Activated CD4-positive, alpha-beta memory T cell treated with anti-CD3 and anti-CD28 coated beads, Interleukin-2, amount 10 ng/mL, durations not matched to agents 7 days and 5 days (primary cell): ENCODE results near the gene HSD3B7. TPM values are rescaled to one million over a fixed set of nuclear protein-coding genes. Genes with fewer than 3 reads are reported as not detected.
A peak's percentile ranks its signal among the peaks of the same experiment; 100 is the strongest.

Experiments
- CTCF ChIA-PET: fragments of 350-600 bp; sonication (Branson Sonifier 250); formaldehyde crosslinking; loops from one replicate; lab custom pipeline; 2021; ENCODE audit warnings: antibody characterized with exemption, inconsistent platforms; lab: Charles Lee
- POLR2A ChIA-PET: fragments of 350-600 bp; sonication (Branson Sonifier 250); formaldehyde crosslinking; loops from one replicate; lab custom pipeline; 2021; ENCODE audit warnings: antibody characterized with exemption; lab: Charles Lee
- DNase-seq: peaks from one replicate; pipeline ENCODE4 v3.0.0-alpha.2; 2020
- H3K27ac Mint-ChIP-seq: one replicate; pipeline ENCODE4 v1.8.0; 2021; ENCODE audit warnings: mild to moderate bottlenecking, mixed read lengths
- H3K27me3 Mint-ChIP-seq: one replicate; pipeline ENCODE4 v1.8.0; 2021; ENCODE audit warnings: mixed read lengths
- H3K36me3 Mint-ChIP-seq: one replicate; pipeline ENCODE4 v1.8.0; 2021; ENCODE audit warnings: low read depth, mixed read lengths
- H3K4me1 Mint-ChIP-seq: one replicate; pipeline ENCODE4 v1.8.0; 2021; ENCODE audit warnings: mixed read lengths
- H3K4me3 Mint-ChIP-seq: one replicate; pipeline ENCODE4 v1.8.0; 2021; ENCODE audit warnings: mild to moderate bottlenecking, mixed read lengths
- H3K9me3 Mint-ChIP-seq: one replicate; pipeline ENCODE4 v1.8.0; 2021; ENCODE audit warnings: mixed read lengths
- total RNA-seq, 2 experiments: library from RNA; stranded (reverse); gene quantifications; one replicate each; pipeline ENCODE4 v1.2.3, GENCODE V29; 2021

Gene HSD3B7
- total RNA-seq, 2 experiments from 2014 or later = 7.1 to 7.5 TPM

DNA sequence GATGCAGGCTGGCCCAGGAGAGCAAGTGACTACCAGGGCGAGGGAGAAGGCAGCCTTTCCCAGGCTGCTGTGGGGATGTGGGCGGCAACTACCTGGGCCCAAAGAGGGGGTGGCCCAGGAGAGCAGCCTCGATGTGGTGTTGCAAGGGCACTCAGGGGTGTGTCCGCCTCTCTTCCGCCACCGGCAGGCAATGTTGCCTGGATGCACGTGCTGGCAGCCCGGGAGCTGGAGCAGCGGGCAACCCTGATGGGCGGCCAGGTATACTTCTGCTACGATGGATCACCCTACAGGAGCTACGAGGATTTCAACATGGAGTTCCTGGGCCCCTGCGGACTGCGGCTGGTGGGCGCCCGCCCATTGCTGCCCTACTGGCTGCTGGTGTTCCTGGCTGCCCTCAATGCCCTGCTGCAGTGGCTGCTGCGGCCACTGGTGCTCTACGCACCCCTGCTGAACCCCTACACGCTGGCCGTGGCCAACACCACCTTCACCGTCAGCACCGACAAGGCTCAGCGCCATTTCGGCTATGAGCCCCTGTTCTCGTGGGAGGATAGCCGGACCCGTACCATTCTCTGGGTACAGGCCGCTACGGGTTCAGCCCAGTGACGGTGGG, 2.7 kb downstream of the HSD3B7 start:
- H3K27ac Mint-ChIP-seq = no peak overlapping the region
- H3K4me1 Mint-ChIP-seq = peaks cover 24% of the 10 kb centered on the region
- no peak for DNase-seq
- no peaks in the 10 kb centered on the region for H3K9me3 Mint-ChIP-seq
- H3K36me3 Mint-ChIP-seq = peaks cover 10% of the 10 kb centered on the region
- H3K4me3 Mint-ChIP-seq = no peak overlapping the region
- CTCF ChIA-PET = interaction anchor here (0.8 kb wide), 1 partner anchor 34 kb away, joined by 3 read pairs; no protein-coding TSS in a partner anchor
- POLR2A ChIA-PET = interaction anchor here (0.8 kb wide), 1 partner anchor 11 kb away, joined by 3 read pairs; no protein-coding TSS in a partner anchor
- no peaks in the 10 kb centered on the region for H3K27me3 Mint-ChIP-seq

DNA sequence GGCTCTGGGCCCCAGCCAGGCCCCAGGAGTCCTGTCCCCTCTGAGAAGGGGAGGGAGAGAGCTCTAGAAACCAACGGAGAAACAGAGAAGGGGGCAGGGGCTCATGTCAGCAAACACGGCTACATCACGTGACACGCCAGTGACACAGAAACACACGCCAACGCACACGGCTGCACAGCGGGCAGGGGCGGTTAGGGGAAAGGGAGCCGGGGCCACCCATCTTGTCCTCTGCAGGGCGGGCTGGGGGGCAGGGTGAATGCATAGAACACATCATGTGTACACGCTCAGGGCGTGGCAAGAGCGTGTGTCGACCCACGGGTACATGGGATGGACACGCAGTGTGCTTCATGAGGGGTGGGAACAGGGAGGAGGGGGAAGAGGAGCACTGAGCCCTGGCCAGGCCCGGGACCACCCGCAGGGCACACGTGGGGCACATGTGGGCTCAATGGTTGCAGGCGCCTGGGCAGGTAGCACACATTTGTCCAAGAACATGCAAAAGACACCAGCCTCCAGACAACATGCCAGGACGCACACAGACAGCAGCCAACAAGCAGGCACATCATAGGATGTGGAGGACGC, 4.6 kb downstream of the HSD3B7 start:
- Mint-ChIP-seq H3K4me3 (no peak overlapping the region), H3K9me3 (no peaks in the 10 kb centered on the region), H3K36me3 (peaks cover 4% of the 10 kb centered on the region), H3K4me1 (peaks cover 39% of the 10 kb centered on the region), H3K27me3 (no peaks in the 10 kb centered on the region), H3K27ac (no peak overlapping the region)
- POLR2A ChIA-PET = no interaction called here
- DNase-seq = no peak
- CTCF ChIA-PET = no interaction called here

DNA sequence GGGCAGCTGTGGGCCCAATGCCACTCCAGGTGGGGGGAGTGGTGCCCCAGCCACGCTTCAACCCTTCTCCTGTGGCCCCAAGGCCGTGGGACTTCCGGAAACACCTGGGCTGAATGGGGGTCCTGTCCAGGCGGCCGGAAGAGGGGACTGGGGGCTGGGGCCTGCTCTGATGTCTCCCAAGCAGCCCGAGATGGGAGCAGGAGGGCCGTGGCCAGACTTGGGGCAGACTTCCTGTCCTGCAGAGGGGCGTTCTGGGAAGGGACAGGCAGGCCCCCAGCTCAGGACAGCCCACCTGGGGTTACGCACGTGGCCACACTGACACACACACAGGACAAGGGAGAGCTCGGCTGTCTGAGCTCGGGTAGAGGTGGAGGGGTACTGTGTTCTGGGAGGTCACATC, 5.1 kb downstream of the HSD3B7 start:
- Mint-ChIP-seq H3K36me3 (peaks cover 4% of the 10 kb centered on the region), H3K27me3 (no peaks in the 10 kb centered on the region), H3K4me1 (peaks cover 41% of the 10 kb centered on the region), H3K9me3 (no peaks in the 10 kb centered on the region), H3K4me3 (no peak overlapping the region), H3K27ac (no peak overlapping the region)
- no peak for DNase-seq
- ChIA-PET CTCF (no interaction called here), POLR2A (no interaction called here)

DNA sequence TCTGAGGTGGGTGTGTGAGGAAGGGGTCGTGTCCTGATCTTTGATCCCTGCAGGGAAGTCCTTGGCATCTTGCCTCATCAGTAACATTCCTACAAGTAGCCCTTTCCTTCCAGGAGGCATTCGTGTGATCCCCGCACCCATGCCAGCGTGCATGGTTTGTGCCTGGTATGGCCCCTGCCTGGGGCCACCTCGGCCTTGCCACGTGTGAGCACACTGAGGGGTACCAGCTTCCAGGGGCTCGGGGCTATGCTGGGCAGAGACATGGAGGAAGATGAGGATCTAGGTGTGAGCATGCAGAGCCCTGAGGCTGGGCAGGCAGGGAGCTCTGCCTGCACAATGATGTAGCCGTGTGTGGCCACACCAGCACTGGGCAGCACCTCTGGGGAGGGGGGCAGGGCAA, 6.0 kb downstream of the HSD3B7 start:
- H3K27ac Mint-ChIP-seq = peak overlapping the region; percentile 26
- no peaks in the 10 kb centered on the region for H3K9me3 Mint-ChIP-seq
- H3K36me3 Mint-ChIP-seq = peaks cover 4% of the 10 kb centered on the region
- DNase-seq = no peak
- ChIA-PET CTCF (interaction anchor here (1.2 kb wide), 1 partner anchor 151 kb away, joined by 4 read pairs; no protein-coding TSS in a partner anchor), POLR2A (interaction anchor here (0.9 kb wide), 1 partner anchor 81 kb away, joined by 3 read pairs; no protein-coding TSS in a partner anchor)
- no peak overlapping the region for H3K4me3 Mint-ChIP-seq
- H3K4me1 Mint-ChIP-seq = peaks cover 39% of the 10 kb centered on the region
- H3K27me3 Mint-ChIP-seq = no peaks in the 10 kb centered on the region

DNA sequence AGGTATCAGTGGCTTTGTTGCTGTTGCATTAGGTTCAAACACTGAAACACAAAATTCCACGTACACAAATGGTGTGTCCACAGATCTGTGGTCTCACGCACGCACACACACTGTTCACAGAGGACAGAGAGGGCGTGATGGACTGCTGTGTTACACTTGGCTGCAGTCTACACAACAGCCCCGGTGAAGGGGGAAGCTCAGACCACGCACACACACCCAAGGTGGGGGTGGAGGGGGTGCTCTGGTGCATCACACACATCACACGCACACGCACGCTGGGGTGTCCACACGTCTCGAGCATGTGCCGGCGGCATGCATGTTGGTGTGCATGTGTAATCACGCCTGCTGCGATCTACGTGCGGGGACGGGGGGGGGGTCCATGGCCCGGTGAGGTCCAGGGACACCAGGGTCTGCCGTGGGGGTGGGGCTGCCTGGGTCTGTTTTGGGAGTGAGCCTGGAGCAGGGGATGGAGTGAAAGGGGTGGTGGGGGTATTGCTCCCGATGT, 7.3 kb downstream of the HSD3B7 start:
- no peak for DNase-seq
- Mint-ChIP-seq H3K4me1 (peaks cover 43% of the 10 kb centered on the region), H3K27me3 (peaks cover 3% of the 10 kb centered on the region), H3K9me3 (no peaks in the 10 kb centered on the region), H3K4me3 (no peak overlapping the region), H3K27ac (no peak overlapping the region), H3K36me3 (no peaks in the 10 kb centered on the region)
- CTCF ChIA-PET = interaction anchor here (1.2 kb wide), 1 partner anchor 150 kb away, joined by 4 read pairs; no protein-coding TSS in a partner anchor
- POLR2A ChIA-PET = no interaction called here

DNA sequence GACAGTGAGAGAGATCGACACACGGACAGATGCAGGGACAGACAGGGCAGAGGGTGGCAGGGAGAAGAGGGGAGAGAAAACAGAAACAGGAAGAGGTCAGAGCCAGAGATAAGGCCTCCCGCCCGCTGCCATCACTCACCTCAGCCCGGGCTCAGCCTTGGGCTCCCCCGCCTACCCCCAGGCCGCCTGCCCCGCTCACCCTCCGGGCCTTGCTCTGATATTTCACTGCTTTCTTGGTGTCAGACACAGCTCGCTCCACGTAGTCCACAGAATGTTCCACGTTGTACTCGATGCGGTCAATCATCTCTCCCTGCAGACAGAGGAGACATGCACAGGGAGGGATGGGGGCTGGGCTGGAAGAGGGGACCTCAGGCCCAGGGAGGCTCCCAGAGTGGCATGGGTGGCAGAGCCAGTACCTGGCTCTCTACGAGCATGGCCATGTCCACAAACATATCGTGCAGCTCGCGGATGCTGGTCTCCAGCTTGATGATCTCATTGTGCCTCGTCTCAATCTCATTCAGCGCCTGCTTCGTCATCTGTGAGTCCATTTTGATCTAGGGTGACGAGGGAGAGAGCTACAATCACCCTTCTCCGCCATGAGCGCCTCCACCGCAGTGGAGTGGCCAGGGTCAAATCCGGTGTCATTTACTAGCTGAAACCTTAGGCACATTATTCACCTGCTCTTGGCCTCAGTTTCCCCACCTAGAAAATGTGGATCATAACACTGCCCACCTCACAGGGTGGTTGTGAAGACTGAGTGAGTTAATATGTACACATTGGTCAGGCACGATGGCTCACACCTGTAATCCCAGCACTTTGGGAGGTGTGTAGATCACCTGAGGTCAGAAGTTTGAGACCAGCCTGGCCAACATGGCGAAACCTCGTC, 8.2 kb downstream of the HSD3B7 start:
- POLR2A ChIA-PET = interaction anchor here (1.1 kb wide), 1 partner anchor 187 kb away, joined by 5 read pairs; the partner anchor contains the start of gene FUS
- peaks cover 5% of the 10 kb centered on the region for H3K27me3 Mint-ChIP-seq

DNA sequence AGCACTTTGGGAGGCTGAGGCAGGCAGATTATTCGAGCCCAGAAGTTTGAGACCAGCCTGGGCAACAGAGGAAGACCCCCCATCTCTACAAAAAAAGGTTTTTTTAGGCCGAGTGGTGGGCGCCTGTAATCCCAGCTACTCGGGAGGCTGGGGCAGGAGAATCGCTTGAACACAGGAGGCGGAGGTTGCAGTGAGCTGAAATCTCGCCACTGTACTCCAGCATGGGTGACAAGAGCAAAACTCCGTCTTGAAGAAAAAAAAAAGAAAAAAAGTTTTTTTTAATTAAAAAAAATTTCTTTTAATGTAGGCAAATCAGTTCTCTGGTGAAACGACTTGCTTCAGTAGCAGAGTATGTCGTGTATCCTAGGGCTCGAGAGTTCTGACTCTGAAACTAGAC, 10.9 kb downstream of the HSD3B7 start:
- no peak for DNase-seq
- H3K36me3 Mint-ChIP-seq = no peaks in the 10 kb centered on the region
- ChIA-PET CTCF (interaction anchor here (1.1 to 3.2 kb wide), 4 partner anchors 10 to 464 kb away, joined by 3 to 18 read pairs (median 6); partner anchors contain the start of genes ARMC5 and HSD3B7), POLR2A (interaction anchor here (0.6 to 1.8 kb wide), 4 partner anchors 11 to 464 kb away, joined by 3 to 11 read pairs (median 5); partner anchors contain the start of genes ARMC5, HSD3B7, ZNF646 and ZNF668)
- no peak overlapping the region for H3K27ac Mint-ChIP-seq
- peaks cover 43% of the 10 kb centered on the region for H3K4me1 Mint-ChIP-seq
- no peaks in the 10 kb centered on the region for H3K9me3 Mint-ChIP-seq
- H3K27me3 Mint-ChIP-seq = peaks cover 11% of the 10 kb centered on the region
- H3K4me3 Mint-ChIP-seq = peak overlapping the region; percentile 62

More for the DNA sequence above, 8.2 kb downstream of the HSD3B7 start:
- no peaks in the 10 kb centered on the region for H3K36me3 Mint-ChIP-seq
- no peak overlapping the region for H3K27ac Mint-ChIP-seq
- H3K9me3 Mint-ChIP-seq = no peaks in the 10 kb centered on the region
- H3K4me3 Mint-ChIP-seq = no peak overlapping the region
- no peak for DNase-seq
- peaks cover 43% of the 10 kb centered on the region for H3K4me1 Mint-ChIP-seq
- CTCF ChIA-PET = interaction anchor here (1.5 to 3.2 kb wide), 2 partner anchors 8 to 34 kb away, joined by 3 to 18 read pairs; partner anchors contain the start of gene HSD3B7

DNA sequence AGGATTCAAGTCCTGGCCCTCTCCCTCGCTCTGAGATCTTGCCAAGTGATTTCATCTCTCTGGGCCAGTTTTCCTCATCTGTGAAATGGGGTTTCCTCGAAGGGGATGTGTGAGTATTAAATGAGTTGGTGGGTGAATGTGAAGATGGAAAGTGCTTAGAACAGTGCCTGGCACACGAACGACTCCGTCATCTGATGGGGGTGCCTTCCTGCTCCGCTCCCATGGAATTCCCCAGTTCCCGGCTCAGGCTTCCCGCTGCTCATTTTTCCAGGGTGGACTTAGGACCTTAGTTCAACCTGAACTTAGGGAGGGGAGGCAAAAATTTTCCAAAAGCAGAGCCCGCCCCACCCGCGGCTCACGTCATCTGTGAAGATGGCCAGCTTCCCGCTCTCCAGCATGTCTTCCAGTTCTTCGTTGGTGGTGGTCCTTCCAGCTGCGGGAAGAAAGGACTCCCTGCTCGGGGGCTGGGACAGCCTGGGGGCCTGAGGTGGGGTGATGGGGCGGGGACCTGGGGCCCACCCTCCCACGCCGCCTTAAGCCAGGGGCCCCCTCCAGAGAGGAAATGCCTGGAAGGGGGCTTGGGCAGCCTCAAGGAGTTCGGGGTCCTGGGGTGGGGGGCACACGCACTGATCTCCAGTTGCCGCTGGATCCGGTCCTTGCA, 11.4 kb downstream of the HSD3B7 start:
- POLR2A ChIA-PET = interaction anchor here (0.6 to 1.8 kb wide), 7 partner anchors 10 to 463 kb away, joined by 3 to 11 read pairs (median 4); partner anchors contain the start of genes ARMC5, HSD3B7, KAT8 and ZNF646
- Mint-ChIP-seq H3K27ac (peak overlapping the region; percentile 78), H3K4me1 (peaks cover 38% of the 10 kb centered on the region), H3K36me3 (no peaks in the 10 kb centered on the region), H3K4me3 (peak overlapping the region; percentile 84), H3K9me3 (no peaks in the 10 kb centered on the region), H3K27me3 (peaks cover 11% of the 10 kb centered on the region)
- no peak for DNase-seq
- CTCF ChIA-PET = interaction anchor here (1.1 to 3.2 kb wide), 4 partner anchors 11 to 463 kb away, joined by 3 to 18 read pairs (median 6); partner anchors contain the start of genes ARMC5 and HSD3B7

DNA sequence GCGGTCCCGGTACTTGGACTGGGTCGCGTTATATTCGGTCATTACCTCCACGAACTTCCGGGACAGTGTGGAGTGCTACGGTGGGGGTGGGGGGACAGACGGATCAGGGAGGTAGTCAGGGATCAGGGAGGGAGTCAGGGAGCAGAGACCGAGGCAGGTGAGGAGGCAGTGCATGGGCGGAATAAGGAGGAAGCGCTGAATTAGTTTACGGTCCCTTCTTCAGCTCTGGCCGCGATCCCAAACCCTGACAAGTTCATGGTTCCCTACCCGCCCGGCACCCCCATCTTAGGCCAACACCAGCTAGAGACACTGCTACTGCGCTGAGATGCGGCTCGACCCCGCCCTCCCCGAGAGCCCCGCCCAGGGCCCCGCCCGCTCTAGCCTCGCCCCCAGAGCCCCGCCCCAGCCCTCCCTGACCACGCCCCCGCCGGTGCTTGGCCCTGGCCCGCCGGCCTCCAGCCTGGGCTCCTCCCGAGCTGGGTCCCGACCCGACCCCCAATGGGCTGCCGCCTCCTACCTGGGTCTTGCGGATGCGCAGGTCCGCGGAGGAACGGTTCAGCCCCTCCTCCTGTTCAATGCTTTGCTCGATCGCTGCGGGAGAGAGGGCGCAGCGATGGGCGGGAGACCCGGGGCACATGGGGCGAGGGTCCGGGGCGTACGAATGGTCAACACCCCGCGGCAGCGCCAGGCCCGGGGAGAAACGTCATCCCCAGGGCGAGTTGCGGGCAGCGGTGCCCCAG, 12.1 kb downstream of the HSD3B7 start:
- CTCF ChIA-PET = interaction anchor here (0.8 to 2.6 kb wide), 4 partner anchors 35 to 145 kb away, joined by 3 to 7 read pairs (median 4); no protein-coding TSS in a partner anchor
- no peaks in the 10 kb centered on the region for H3K36me3 Mint-ChIP-seq
- peak overlapping the region; percentile 78 for H3K27ac Mint-ChIP-seq
- no peaks in the 10 kb centered on the region for H3K9me3 Mint-ChIP-seq
- peaks cover 37% of the 10 kb centered on the region for H3K4me1 Mint-ChIP-seq
- peak overlapping the region; percentile 84 for H3K4me3 Mint-ChIP-seq
- DNase-seq = peak; percentile 88
- POLR2A ChIA-PET = interaction anchor here (1.2 to 1.8 kb wide), 6 partner anchors 10 to 462 kb away, joined by 3 to 11 read pairs (median 4); partner anchors contain the start of genes ARMC5, HSD3B7, KAT8 and ZNF646
- H3K27me3 Mint-ChIP-seq = peaks cover 12% of the 10 kb centered on the region

DNA sequence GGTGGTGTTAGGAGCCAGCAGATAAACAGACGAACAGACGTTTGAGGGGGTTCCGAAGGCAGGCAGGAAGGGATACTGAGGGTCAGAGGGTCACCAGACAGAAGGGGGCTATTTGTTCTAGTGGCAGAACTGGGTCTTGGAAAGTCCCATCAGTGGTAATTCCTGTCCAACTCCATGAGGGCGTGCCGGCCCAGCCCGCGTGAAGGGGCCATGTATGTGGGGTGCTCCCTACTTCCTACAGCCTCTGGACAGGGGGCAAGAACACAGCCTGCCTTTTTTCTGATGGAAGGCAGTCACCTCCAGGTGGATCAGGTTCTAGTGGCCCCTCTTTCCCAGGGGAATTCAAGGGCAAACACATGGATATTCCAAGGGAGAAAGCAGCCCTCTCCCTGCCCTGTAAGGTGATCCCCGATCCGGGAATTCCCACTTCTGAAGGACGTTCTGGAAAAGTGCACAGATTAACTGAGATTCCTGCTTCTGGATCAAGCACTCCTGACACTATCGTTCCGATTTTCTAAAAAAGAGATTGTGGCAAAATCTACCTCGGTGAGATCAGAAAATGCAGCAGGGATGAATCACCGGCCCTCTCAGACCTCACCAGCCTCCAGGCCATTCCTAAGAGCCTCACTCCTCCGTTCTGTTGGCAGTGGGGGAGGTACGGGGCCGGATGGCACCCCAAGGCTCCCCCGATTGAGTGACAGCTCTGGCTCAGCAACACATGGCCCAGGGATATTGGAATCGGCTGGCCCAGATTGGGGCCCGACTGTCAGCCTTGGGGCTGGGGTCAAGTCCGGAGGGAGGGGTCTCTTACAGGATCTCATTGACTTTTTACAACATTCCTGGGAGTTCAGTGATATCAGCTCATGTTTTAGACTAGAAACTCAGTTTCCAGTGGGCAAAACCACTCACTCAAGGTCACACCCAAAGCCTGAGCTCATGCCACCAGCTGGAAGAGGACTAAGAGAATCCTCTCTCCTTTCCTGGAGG, 13.0 kb downstream of the HSD3B7 start:
- no peak overlapping the region for H3K27ac Mint-ChIP-seq
- DNase-seq = no peak
- no peaks in the 10 kb centered on the region for H3K9me3 Mint-ChIP-seq
- H3K4me3 Mint-ChIP-seq = peak overlapping the region; percentile 37
- POLR2A ChIA-PET = interaction anchor here (0.7 to 2.2 kb wide), 14 partner anchors 9 to 182 kb away, joined by 3 to 11 read pairs (median 3); partner anchors contain the start of genes FUS, HSD3B7, KAT8 and ZNF646
- H3K27me3 Mint-ChIP-seq = peaks cover 12% of the 10 kb centered on the region
- CTCF ChIA-PET = interaction anchor here (0.8 to 2.6 kb wide), 4 partner anchors 34 to 144 kb away, joined by 3 to 7 read pairs (median 4); no protein-coding TSS in a partner anchor
- H3K36me3 Mint-ChIP-seq = no peaks in the 10 kb centered on the region
- H3K4me1 Mint-ChIP-seq = peaks cover 28% of the 10 kb centered on the region
